Neural progenitor cell (in vitro differentiated cells): Measurements from ENCODE around the gene CEP63. TPM values are rescaled to one million over a fixed set of nuclear protein-coding genes. Genes with fewer than 3 reads are reported as not detected.

ENCODE experiments used
- DNase-seq: peaks from one replicate; pipeline ENCODE4 v3.0.0-alpha.2; 2016; ENCODE audit warnings: low spot score
- H2AFZ ChIP-seq: fragments of 200-600 bp; sonication (generic); replicated peaks from 2 replicates; pipeline ENCODE4 v1.6.1; 2016; ENCODE audit warnings: antibody characterized with exemption
- H3F3A ChIP-seq: fragments of 200-600 bp; sonication (generic); 2 replicates; pipeline ENCODE4 v1.6.1; 2016; ENCODE audit warnings: antibody characterized with exemption, low read depth
- H3K27ac ChIP-seq: fragments of 200-600 bp; sonication (generic); 2 replicates; pipeline ENCODE4 v1.5.1; 2016; ENCODE audit warnings: mild to moderate bottlenecking
- H3K27me3 ChIP-seq: fragments of 200-600 bp; sonication (generic); 2 replicates; pipeline ENCODE4 v1.6.1; 2016; ENCODE audit warnings: mild to moderate bottlenecking, moderate library complexity
- H3K36me3 ChIP-seq: fragments of 200-600 bp; sonication (generic); 2 replicates; pipeline ENCODE4 v1.5.1; 2016
- H3K4me1 ChIP-seq: fragments of 200-600 bp; sonication (generic); 2 replicates; pipeline ENCODE4 v1.6.1; 2016; ENCODE audit warnings: mixed run types
- H3K4me2 ChIP-seq: fragments of 200-600 bp; sonication (generic); 2 replicates; pipeline ENCODE4 v1.6.1; 2016
- H3K4me3 ChIP-seq: fragments of 200-600 bp; sonication (generic); 2 replicates; pipeline ENCODE4 v1.5.1; 2016
- H3K79me2 ChIP-seq: fragments of 200-600 bp; sonication (generic); 2 replicates; pipeline ENCODE4 v1.6.1; 2016; ENCODE audit warnings: low read depth
- H3K9ac ChIP-seq: fragments of 200-600 bp; sonication (generic); 2 replicates; pipeline ENCODE4 v1.6.1; 2016
- H3K9me3 ChIP-seq: fragments of 200-600 bp; sonication (generic); 2 replicates; pipeline ENCODE4 v1.5.1; 2016; ENCODE audit warnings: low read depth
- H4K20me1 ChIP-seq: fragments of 200-600 bp; sonication (generic); 2 replicates; pipeline ENCODE4 v1.6.1; 2016; ENCODE audit warnings: low read depth
- H3K27ac Mint-ChIP-seq: 3 replicates; pipeline ENCODE4 v1.8.0; 2021; ENCODE audit warnings: mixed read lengths
- H3K27me3 Mint-ChIP-seq: 2 replicates; pipeline ENCODE4 v1.8.0; 2022; ENCODE audit warnings: low read depth, mild to moderate bottlenecking, inconsistent platforms, moderate library complexity, mixed read lengths; ENCODE audit not compliant: insufficient read depth
- H3K36me3 Mint-ChIP-seq: 3 replicates; pipeline ENCODE4 v1.8.0; 2021; ENCODE audit warnings: mixed read lengths
- H3K4me1 Mint-ChIP-seq: 3 replicates; pipeline ENCODE4 v1.8.0; 2021; ENCODE audit warnings: mixed read lengths
- H3K4me3 Mint-ChIP-seq: 3 replicates; pipeline ENCODE4 v1.8.0; 2021; ENCODE audit warnings: mild to moderate bottlenecking, moderate library complexity, mixed read lengths
- H3K9me3 Mint-ChIP-seq: 3 replicates; pipeline ENCODE4 v1.8.0; 2020; ENCODE audit warnings: mixed read lengths
- CTCF ChIP-seq: fragments of 200-600 bp; sonication (generic); IDR thresholded peaks from 2 replicates; pipeline ENCODE4 v1.5.1; 2017; ENCODE audit warnings: antibody characterized with exemption, mild to moderate bottlenecking
- EZH2 ChIP-seq: fragments of 200-600 bp; sonication (generic); IDR thresholded peaks from 2 replicates; pipeline ENCODE4 v1.6.1; 2017; ENCODE audit warnings: antibody characterized with exemption, mild to moderate bottlenecking, moderate library complexity
- EZH2phosphoT487 ChIP-seq: fragments of 200-600 bp; sonication (generic); IDR thresholded peaks from 2 replicates; pipeline ENCODE4 v1.6.1; 2017; ENCODE audit warnings: antibody characterized with exemption
- total RNA-seq: library from RNA; depleted of rRNA; stranded (reverse); fragments of >200 nt; gene quantifications from 2 replicates; pipeline ENCODE4 v1.2.3, GENCODE V29; 2015; ENCODE audit warnings: low replicate concordance

The CEP63 gene
- total RNA-seq, 1 donor from 2014 or later, result 36.2 TPM

- Histone ChIP-seq H3K79me2 (peaks cover 9% of the 10 kb centered on the region), H3K9ac (no peak overlapping the region), H3K27ac (no peak overlapping the region), H2AFZ (no peak overlapping the region), H3K4me3 (no peak overlapping the region), H3K27me3 (no peaks in the 10 kb centered on the region), H3K4me2 (no peak overlapping the region), H3F3A (no peaks in the 10 kb centered on the region), H3K4me1 (no peaks in the 10 kb centered on the region), H3K9me3 (peaks cover 16% of the 10 kb centered on the region), H4K20me1 (no peaks in the 10 kb centered on the region), H3K36me3 (peaks cover 7% of the 10 kb centered on the region)
- DNase-seq, result no peak
- Mint-ChIP-seq H3K36me3 (peaks cover 44% of the 10 kb centered on the region), H3K4me3 (no peak overlapping the region), H3K9me3 (peaks cover 47% of the 10 kb centered on the region), H3K4me1 (no peaks in the 10 kb centered on the region), H3K27me3 (no peaks in the 10 kb centered on the region), H3K27ac (no peak overlapping the region)
- TF ChIP-seq EZH2, result no peak
- no peak for TF ChIP-seq CTCF
- no peak for TF ChIP-seq EZH2phosphoT487
Observed at GRCh38 chr3:134526319-134526718, 40.5 kb downstream of the CEP63 start.

- no peak overlapping the region for H3K4me2 ChIP-seq
- peaks cover 44% of the 10 kb centered on the region for H3K9me3 Mint-ChIP-seq
- H4K20me1 ChIP-seq, result no peaks in the 10 kb centered on the region
- peak; percentile 52 for TF ChIP-seq CTCF
- no peak for TF ChIP-seq EZH2phosphoT487
- peaks cover 40% of the 10 kb centered on the region for H3K36me3 Mint-ChIP-seq
- no peak overlapping the region for H3K27ac ChIP-seq
- no peaks in the 10 kb centered on the region for H3K4me1 ChIP-seq
- H3K27me3 Mint-ChIP-seq, result no peaks in the 10 kb centered on the region
- H3K9me3 ChIP-seq, result peaks cover 16% of the 10 kb centered on the region
- DNase-seq, result peak; percentile 39
- H3K36me3 ChIP-seq, result peaks cover 5% of the 10 kb centered on the region
- H3K4me3 ChIP-seq, result no peak overlapping the region
- H3K79me2 ChIP-seq, result peaks cover 9% of the 10 kb centered on the region
- H3K4me1 Mint-ChIP-seq, result no peaks in the 10 kb centered on the region
- no peak overlapping the region for H3K9ac ChIP-seq
- H3K27ac Mint-ChIP-seq, result no peak overlapping the region
- H3K4me3 Mint-ChIP-seq, result no peak overlapping the region
- no peaks in the 10 kb centered on the region for H3K27me3 ChIP-seq
- H2AFZ ChIP-seq, result no peak overlapping the region
- no peaks in the 10 kb centered on the region for H3F3A ChIP-seq
Observed at GRCh38 chr3:134527037-134527436, 41.2 kb downstream of the CEP63 start.

GRCh38 chr3:134527538-134528186, 41.8 kb downstream of the CEP63 start:
- H3K4me1 Mint-ChIP-seq, result no peaks in the 10 kb centered on the region
- Histone ChIP-seq H3K9ac (no peak overlapping the region), H3K9me3 (peaks cover 16% of the 10 kb centered on the region), H3K36me3 (peaks cover 4% of the 10 kb centered on the region), H3F3A (no peaks in the 10 kb centered on the region), H3K4me1 (no peaks in the 10 kb centered on the region), H3K79me2 (peaks cover 9% of the 10 kb centered on the region), H3K4me2 (no peak overlapping the region), H3K27me3 (no peaks in the 10 kb centered on the region), H4K20me1 (no peaks in the 10 kb centered on the region), H3K4me3 (no peak overlapping the region), H3K27ac (no peak overlapping the region), H2AFZ (no peak overlapping the region)
- H3K27me3 Mint-ChIP-seq, result no peaks in the 10 kb centered on the region
- H3K9me3 Mint-ChIP-seq, result peaks cover 39% of the 10 kb centered on the region
- no peak overlapping the region for H3K4me3 Mint-ChIP-seq
- TF ChIP-seq CTCF (no peak), EZH2 (no peak), EZH2phosphoT487 (no peak)
- H3K27ac Mint-ChIP-seq, result no peak overlapping the region
- no peak for DNase-seq
- H3K36me3 Mint-ChIP-seq, result peaks cover 35% of the 10 kb centered on the region
